ENCODE results near the gene ADAM17. TPM values are rescaled to one million over a fixed set of nuclear protein-coding genes. Genes with fewer than 3 reads are reported as not detected.
A peak's percentile ranks its signal among the peaks of the same experiment; 100 is the strongest.

ADAM17 gene
- 10 to 100 TPM; 30.4 to 47.9 (median 36.1) TPM for total RNA-seq

DNA sequence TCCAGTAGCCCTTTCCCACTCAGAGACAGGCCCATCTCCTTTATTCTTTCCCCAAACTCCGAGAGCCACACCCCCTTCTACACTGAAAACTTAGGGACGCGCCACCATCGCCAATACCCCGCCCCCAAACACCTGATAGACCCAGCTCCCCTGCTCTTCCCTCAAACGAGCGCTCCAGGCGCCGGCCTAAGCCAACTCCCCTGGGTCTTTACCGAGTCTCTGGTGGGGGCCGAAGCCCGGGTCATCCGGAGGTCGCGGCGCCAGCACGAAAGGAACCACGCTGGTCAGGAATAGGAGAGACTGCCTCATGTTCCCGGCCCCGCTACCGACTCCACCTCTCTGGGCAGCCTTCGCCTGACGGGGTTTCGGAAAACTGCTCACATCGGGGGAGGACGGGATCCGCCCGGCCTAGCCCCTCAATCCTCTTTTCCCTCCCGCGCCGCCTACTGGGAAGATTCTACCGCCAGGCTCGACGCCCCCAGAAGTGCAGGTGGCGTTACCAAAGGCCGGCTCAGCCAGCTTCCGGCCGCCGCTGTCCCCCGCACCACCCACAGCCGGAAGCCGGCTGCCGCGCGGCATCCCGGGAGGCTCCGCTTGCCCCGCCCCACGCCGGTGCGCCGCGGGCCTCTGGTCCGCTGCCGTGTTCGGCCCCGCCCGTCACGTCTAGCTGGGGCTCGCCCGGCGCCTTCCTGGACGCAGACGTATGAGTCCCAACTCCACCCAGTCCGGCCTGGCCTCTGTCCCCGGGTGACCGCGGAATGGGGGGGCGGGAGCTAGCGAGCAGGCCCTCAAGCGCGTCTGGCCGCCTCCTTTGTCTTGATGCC lies at the start of gene ADAM17:
ADAM17 (minus strand) TSS at position 534 of the 824 bp plus-strand sequence; CDS start at position 309, 225 bp downstream.
- Histone ChIP-seq H3K36me3 (no peaks in the 10 kb centered on the region), H3K4me3 (peak within 1 kb of the TSS; percentile 75), H3K27ac (peak within 1 kb of the TSS; percentile 96), H3K4me1 (peaks cover 61% of the 10 kb centered on the region), H3K27me3 (no peaks in the 10 kb centered on the region), H3K9me3 (no peaks in the 10 kb centered on the region)
- DNase-seq (ENCODE audit: low spot score in 2 of 2), result peak; percentile 98 to 99
- WGBS, result 0% methylated on average over 12 of the region's 73 CpGs
- TF ChIP-seq, protein P1, sequence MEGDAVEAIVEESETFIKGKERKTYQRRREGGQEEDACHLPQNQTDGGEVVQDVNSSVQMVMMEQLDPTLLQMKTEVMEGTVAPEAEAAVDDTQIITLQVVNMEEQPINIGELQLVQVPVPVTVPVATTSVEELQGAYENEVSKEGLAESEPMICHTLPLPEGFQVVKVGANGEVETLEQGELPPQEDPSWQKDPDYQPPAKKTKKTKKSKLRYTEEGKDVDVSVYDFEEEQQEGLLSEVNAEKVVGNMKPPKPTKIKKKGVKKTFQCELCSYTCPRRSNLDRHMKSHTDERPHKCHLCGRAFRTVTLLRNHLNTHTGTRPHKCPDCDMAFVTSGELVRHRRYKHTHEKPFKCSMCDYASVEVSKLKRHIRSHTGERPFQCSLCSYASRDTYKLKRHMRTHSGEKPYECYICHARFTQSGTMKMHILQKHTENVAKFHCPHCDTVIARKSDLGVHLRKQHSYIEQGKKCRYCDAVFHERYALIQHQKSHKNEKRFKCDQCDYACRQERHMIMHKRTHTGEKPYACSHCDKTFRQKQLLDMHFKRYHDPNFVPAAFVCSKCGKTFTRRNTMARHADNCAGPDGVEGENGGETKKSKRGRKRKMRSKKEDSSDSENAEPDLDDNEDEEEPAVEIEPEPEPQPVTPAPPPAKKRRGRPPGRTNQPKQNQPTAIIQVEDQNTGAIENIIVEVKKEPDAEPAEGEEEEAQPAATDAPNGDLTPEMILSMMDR (IDR thresholded peaks at IDR 0.05), result peak; percentile 16 to 50
- TF ChIP-seq POLR2AphosphoS5 (IDR thresholded peaks at IDR 0.05) (peak; percentile 31 to 79 (median 78)), EP300 (IDR thresholded peaks at IDR 0.05) (no peak), POLR2A (IDR thresholded peaks at IDR 0.05) (peak in 1 of 2 donors; percentile 91)

DNA sequence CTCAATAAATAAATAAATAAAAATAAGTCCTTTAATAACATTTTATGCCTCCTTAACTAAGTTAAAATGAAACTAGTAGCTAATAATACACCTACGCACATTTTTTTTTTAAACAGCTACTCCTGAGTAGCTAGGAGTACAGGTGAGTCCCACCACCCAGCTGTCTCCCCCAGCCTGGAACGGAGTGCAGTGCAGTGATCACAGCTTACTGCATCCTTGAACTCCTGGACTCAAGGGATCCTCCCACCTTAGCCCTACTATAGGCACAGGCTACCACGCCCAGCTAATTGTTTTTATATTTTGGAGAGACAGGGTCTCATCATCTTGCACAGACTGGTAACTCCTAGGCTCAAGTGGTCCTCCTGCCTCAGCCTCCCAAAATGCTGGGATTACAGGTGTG lies 46.8 kb upstream of the ADAM17 start:
- WGBS, result 96% methylated on average over 3 of the region's 3 CpGs

DNA sequence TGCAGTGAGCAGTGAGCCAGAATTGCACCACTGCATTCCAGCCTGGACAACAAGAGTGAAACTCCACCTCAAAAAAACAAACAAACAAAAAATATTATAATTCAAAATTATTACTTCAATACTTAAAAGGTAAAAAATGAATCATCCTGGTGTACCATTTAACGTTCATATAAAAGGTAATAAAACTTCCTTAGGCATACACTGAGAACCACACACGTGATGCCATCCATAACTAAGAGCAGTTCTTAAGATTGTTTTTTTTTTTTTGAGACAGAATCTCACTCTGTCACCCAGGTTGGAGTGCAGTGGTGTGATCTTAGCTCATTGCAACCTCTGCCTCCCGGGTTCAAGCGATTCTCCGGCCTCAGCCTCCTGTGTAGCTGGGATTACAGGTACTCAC lies 45.8 kb upstream of the ADAM17 start:
- Histone ChIP-seq H3K9me3 (peaks cover 6% of the 10 kb centered on the region), H3K4me3 (no peak overlapping the region), H3K27ac (no peak overlapping the region), H3K36me3 (peaks cover 27% of the 10 kb centered on the region), H3K27me3 (no peaks in the 10 kb centered on the region), H3K4me1 (no peaks in the 10 kb centered on the region)
- TF ChIP-seq, protein P1 (IDR thresholded peaks at IDR 0.05), result no peak
- TF ChIP-seq POLR2AphosphoS5 (IDR thresholded peaks at IDR 0.05), result no peak
- no peak for TF ChIP-seq EP300 (IDR thresholded peaks at IDR 0.05)
- no peak for TF ChIP-seq POLR2A (IDR thresholded peaks at IDR 0.05)
- WGBS, result 90% methylated on average over 5 of the region's 5 CpGs
- DNase-seq (ENCODE audit: low spot score in 2 of 2), result no peak

More for the DNA sequence above, 46.8 kb upstream of the ADAM17 start:
- Histone ChIP-seq H3K9me3 (peaks cover 6% of the 10 kb centered on the region), H3K4me3 (no peak overlapping the region), H3K36me3 (peaks cover 27% of the 10 kb centered on the region), H3K27ac (no peak overlapping the region), H3K4me1 (peaks cover 2% of the 10 kb centered on the region), H3K27me3 (no peaks in the 10 kb centered on the region)
- TF ChIP-seq POLR2A (IDR thresholded peaks at IDR 0.05) (no peak), EP300 (IDR thresholded peaks at IDR 0.05) (no peak), POLR2AphosphoS5 (IDR thresholded peaks at IDR 0.05) (no peak)
- TF ChIP-seq, protein P1 (IDR thresholded peaks at IDR 0.05), result no peak
- no peak for DNase-seq (ENCODE audit: low spot score in 2 of 2)

DNA sequence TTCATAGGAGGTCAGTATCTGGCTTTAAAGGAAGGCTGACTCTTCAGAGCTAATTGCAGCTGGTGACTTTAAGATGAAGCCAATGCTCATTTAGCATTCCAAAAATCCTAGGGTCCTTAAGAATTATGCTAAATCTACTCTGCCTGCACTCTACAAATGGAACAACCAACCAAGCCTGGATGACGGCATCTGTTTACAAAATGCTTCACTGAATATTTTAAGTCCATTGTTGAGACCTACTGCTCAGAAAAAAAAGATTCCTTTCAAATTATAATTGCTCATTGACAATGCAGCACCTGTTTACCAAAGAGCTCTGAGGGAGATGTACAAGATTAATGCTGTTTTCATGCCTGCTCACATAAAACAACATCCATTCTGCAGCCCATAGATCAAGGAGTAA lies 43.8 kb upstream of the ADAM17 start:
- WGBS, result 100% methylated on average over 1 of the region's 1 CpG

More for the DNA sequence above, 43.8 kb upstream of the ADAM17 start:
- no peak for DNase-seq (ENCODE audit: low spot score in 2 of 2)
- Histone ChIP-seq H3K9me3 (peaks cover 6% of the 10 kb centered on the region), H3K4me1 (peaks cover 17% of the 10 kb centered on the region), H3K36me3 (peaks cover 27% of the 10 kb centered on the region), H3K4me3 (no peak overlapping the region), H3K27me3 (no peaks in the 10 kb centered on the region), H3K27ac (no peak overlapping the region)
- TF ChIP-seq, protein P1 (IDR thresholded peaks at IDR 0.05), result no peak
- no peak for TF ChIP-seq POLR2A (IDR thresholded peaks at IDR 0.05)
- TF ChIP-seq EP300 (IDR thresholded peaks at IDR 0.05), result no peak
- TF ChIP-seq POLR2AphosphoS5 (IDR thresholded peaks at IDR 0.05), result no peak
